Kidney capillary endothelial cell (primary cell): ENCODE results near the gene MSH3.

Experiments
- DNase-seq: peaks from one replicate; pipeline ENCODE4 v3.0.0-alpha.2; 2018; ENCODE audit warnings: low spot score

MSH3 gene

GRCh38 chr5:80654391-80655230, at the start of gene MSH3, which contains the start of gene DHFR:
Gene MSH3, plus strand, starts transcription at chr5:80654652. Its CDS starts 76 bp downstream, at chr5:80654728.
Gene DHFR, minus strand, starts transcription at chr5:80654983. Its CDS starts 494 bp downstream, at chr5:80654489.
- peak; percentile 82 for DNase-seq

GRCh38 chr5:80607343-80607742, 47.1 kb upstream of the MSH3 start:
- DNase-seq: no peak

GRCh38 chr5:80607832-80608231, 46.6 kb upstream of the MSH3 start:
- DNase-seq: no peak

- DNase-seq: no peak
Measured at GRCh38 chr5:80608731-80609130, 45.7 kb upstream of the MSH3 start.

- DNase-seq: no peak
Measured at GRCh38 chr5:80609692-80610091, 44.8 kb upstream of the MSH3 start.

- DNase-seq: no peak
Measured at GRCh38 chr5:80615266-80615914, 39.1 kb upstream of the MSH3 start.

GRCh38 chr5:80618438-80618837, 36.0 kb upstream of the MSH3 start:
- no peak for DNase-seq

GRCh38 chr5:80619086-80619485, 35.4 kb upstream of the MSH3 start:
- no peak for DNase-seq

GRCh38 chr5:80620211-80620610, 34.2 kb upstream of the MSH3 start:
- DNase-seq: no peak

- no peak for DNase-seq
Measured at GRCh38 chr5:80622756-80623155, 31.7 kb upstream of the MSH3 start.

- DNase-seq: no peak
Measured at GRCh38 chr5:80623999-80624398, 30.5 kb upstream of the MSH3 start.

GRCh38 chr5:80625230-80625629, 29.2 kb upstream of the MSH3 start:
- no peak for DNase-seq

GRCh38 chr5:80629281-80629680, 25.2 kb upstream of the MSH3 start:
- no peak for DNase-seq

GRCh38 chr5:80631278-80632259, 22.9 kb upstream of the MSH3 start:
- no peak for DNase-seq

GRCh38 chr5:80632700-80633099, 21.8 kb upstream of the MSH3 start:
- no peak for DNase-seq

GRCh38 chr5:80634193-80634592, 20.3 kb upstream of the MSH3 start:
- DNase-seq: no peak

GRCh38 chr5:80641353-80641752, 13.1 kb upstream of the MSH3 start:
- DNase-seq: no peak

GRCh38 chr5:80644900-80645299, 9.6 kb upstream of the MSH3 start:
- DNase-seq: no peak

GRCh38 chr5:80646926-80647325, 7.5 kb upstream of the MSH3 start:
- no peak for DNase-seq

- DNase-seq: no peak
Measured at GRCh38 chr5:80653502-80653901, 950 bp upstream of the MSH3 start.

- DNase-seq: no peak
Measured at GRCh38 chr5:80654054-80654390, 430 bp upstream of the MSH3 start.

- DNase-seq: peak; percentile 54
Measured at GRCh38 chr5:80655231-80655774, 851 bp downstream of the MSH3 start.
